Neuron (in vitro differentiated cells): ENCODE results near the gene AFF3.
"Not testable (repeated sequence)": the region's sequence is repeated elsewhere in the genome, so short reads cannot be mapped to it uniquely, and the experiment has no call there.

Experiments
- H2AFZ ChIP-seq: one replicate; pipeline ENCODE4 v1.6.1; 2013; ENCODE audit warnings: low read depth, mild to moderate bottlenecking, inconsistent platforms, low read length, moderate library complexity
- H3K27me3 ChIP-seq: one replicate; pipeline ENCODE4 v1.6.1; 2013; ENCODE audit warnings: low read length; ENCODE audit not compliant: insufficient read depth
- H3K36me3 ChIP-seq: one replicate; pipeline ENCODE4 v1.6.1; 2013; ENCODE audit warnings: low read length; ENCODE audit not compliant: insufficient read depth
- H3K4me1 ChIP-seq: one replicate; pipeline ENCODE4 v1.6.1; 2013; ENCODE audit warnings: low read length; ENCODE audit not compliant: insufficient read depth
- H3K4me3 ChIP-seq: 2 replicates; pipeline ENCODE4 v1.5.1; 2013; ENCODE audit warnings: mild to moderate bottlenecking, low read length, moderate library complexity
- H3K9me3 ChIP-seq: one replicate; pipeline ENCODE4 v1.6.1; 2013; ENCODE audit warnings: low read length

The AFF3 gene

DNA sequence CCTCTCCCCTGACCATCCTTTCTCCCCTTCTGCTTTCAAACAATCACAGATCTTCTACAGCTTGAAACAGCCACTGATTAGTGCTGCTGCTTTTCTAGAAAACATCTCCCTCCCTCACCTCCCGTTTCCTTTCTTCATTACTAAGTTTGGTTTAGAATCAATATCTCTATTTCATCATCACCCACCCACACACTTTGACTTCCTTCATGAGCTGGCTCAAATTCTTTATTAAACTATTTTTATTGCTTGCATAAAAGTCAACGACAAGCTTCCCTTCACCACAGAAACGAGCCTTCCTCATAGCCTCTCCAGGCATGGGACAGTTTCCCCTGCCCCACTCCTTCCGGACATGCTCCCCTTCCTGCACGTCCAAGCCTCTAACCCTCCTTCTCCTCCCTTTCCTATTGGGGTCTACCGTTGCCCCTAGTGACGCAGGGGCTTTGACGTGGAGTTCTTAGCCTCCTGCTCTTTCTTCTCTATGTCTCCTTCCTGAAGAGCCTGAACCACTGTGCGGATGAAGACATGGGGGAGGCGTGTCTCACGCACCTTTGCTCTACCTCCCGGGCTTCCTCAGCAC lies 172.0 kb downstream of the AFF3 start:
- H3K36me3 ChIP-seq, result no peaks in the 10 kb centered on the region
- no peaks in the 10 kb centered on the region for H3K4me1 ChIP-seq
- no peak overlapping the region for H3K4me3 ChIP-seq
- H3K9me3 ChIP-seq, result no peaks in the 10 kb centered on the region
- no peaks in the 10 kb centered on the region for H3K27me3 ChIP-seq
- no peak overlapping the region for H2AFZ ChIP-seq

DNA sequence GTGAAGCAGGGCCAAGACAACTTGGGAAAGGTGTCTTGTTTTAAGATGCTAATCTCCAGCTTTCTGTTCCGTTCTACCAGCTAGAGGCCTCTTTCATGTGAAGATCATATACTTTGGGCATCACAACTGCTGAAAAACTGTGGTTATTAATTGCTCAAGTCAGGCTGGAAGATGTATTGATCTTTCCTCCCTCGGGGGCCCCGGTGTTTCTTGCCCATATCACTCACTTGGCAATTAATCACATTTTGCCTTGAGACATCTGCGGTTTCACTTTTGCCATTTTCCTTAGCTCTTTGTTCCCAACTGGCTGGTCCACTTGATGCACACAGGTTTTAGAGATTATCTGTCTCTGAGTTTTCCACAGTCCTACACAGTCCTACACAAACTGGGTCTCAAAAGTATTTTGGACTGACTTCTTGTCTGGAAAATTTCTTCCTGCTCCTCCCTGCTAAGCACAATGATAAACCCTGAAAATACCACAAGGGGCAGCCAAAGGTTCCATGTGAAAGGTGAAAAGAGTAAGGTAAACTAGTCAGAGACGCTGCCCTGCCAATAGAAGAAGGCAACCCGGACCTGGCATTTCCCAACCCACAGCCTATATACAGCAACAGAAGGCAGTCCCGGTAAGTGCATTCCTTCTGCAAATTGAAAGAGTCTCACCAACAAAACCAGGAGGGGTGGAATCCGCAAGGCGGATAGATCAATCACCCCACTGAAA lies 181.0 kb downstream of the AFF3 start:
- peaks cover 11% of the 10 kb centered on the region for H3K4me1 ChIP-seq
- no peaks in the 10 kb centered on the region for H3K9me3 ChIP-seq
- H3K4me3 ChIP-seq, result no peak overlapping the region
- H3K36me3 ChIP-seq, result no peaks in the 10 kb centered on the region
- no peaks in the 10 kb centered on the region for H3K27me3 ChIP-seq
- no peak overlapping the region for H2AFZ ChIP-seq

GRCh38 chr2:99960790-99961189 lies 181.6 kb downstream of the AFF3 start:
- no peak overlapping the region for H2AFZ ChIP-seq
- no peak overlapping the region for H3K4me3 ChIP-seq
- no peaks in the 10 kb centered on the region for H3K9me3 ChIP-seq

DNA sequence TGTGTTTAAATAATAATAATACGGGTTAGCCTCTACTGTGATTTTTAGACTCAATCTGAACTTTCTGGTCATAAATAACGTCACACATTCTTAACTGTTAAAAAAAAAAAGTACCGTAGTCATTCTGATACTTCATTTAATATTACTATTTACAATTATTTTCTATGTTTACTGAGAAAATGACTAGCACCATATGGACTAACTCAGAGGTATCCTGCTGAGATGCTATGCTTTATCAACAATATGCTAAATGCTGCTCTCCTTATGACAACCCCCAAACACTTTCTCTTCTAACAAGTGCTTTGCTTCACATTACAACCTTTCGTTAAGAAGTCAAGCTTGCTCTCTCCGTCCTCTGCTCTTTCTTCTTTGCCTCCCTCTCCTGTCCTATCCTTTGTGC lies 182.1 kb downstream of the AFF3 start:
- H2AFZ ChIP-seq, result no peak overlapping the region
- no peaks in the 10 kb centered on the region for H3K36me3 ChIP-seq
- no peaks in the 10 kb centered on the region for H3K9me3 ChIP-seq

More at GRCh38 chr2:99960790-99961189, 181.6 kb downstream of the AFF3 start:
- Histone ChIP-seq H3K36me3 (no peaks in the 10 kb centered on the region), H3K27me3 (no peaks in the 10 kb centered on the region), H3K4me1 (peaks cover 11% of the 10 kb centered on the region)

GRCh38 chr2:99959261-99960014 lies 183.0 kb downstream of the AFF3 start:
- Histone ChIP-seq H2AFZ (no peak overlapping the region), H3K9me3 (no peaks in the 10 kb centered on the region), H3K4me1 (peaks cover 11% of the 10 kb centered on the region), H3K27me3 (no peaks in the 10 kb centered on the region), H3K4me3 (no peak overlapping the region), H3K36me3 (no peaks in the 10 kb centered on the region)

More for the DNA sequence above, 182.1 kb downstream of the AFF3 start:
- Histone ChIP-seq H3K27me3 (no peaks in the 10 kb centered on the region), H3K4me1 (peaks cover 11% of the 10 kb centered on the region), H3K4me3 (no peak overlapping the region)

GRCh38 chr2:99957332-99958133 lies 184.9 kb downstream of the AFF3 start:
- no peaks in the 10 kb centered on the region for H3K27me3 ChIP-seq
- no peak overlapping the region for H2AFZ ChIP-seq
- no peaks in the 10 kb centered on the region for H3K36me3 ChIP-seq
- peaks cover 11% of the 10 kb centered on the region for H3K4me1 ChIP-seq
- no peak overlapping the region for H3K4me3 ChIP-seq
- H3K9me3 ChIP-seq, result peaks cover 2% of the 10 kb centered on the region

GRCh38 chr2:99956232-99957030 lies 186.0 kb downstream of the AFF3 start:
- H2AFZ ChIP-seq, result no peak overlapping the region
- H3K4me3 ChIP-seq, result no peak overlapping the region
- H3K4me1 ChIP-seq, result peaks cover 11% of the 10 kb centered on the region
- no peaks in the 10 kb centered on the region for H3K27me3 ChIP-seq
- no peaks in the 10 kb centered on the region for H3K36me3 ChIP-seq
- H3K9me3 ChIP-seq, result peaks cover 2% of the 10 kb centered on the region

GRCh38 chr2:99953750-99954149 lies 188.6 kb downstream of the AFF3 start:
- Histone ChIP-seq H3K4me3 (no peak overlapping the region), H3K9me3 (peaks cover 2% of the 10 kb centered on the region), H3K27me3 (no peaks in the 10 kb centered on the region), H3K36me3 (no peaks in the 10 kb centered on the region), H3K4me1 (peaks cover 11% of the 10 kb centered on the region), H2AFZ (no peak overlapping the region)

GRCh38 chr2:99949963-99950362 lies 192.4 kb downstream of the AFF3 start:
- H3K4me3 ChIP-seq, result no peak overlapping the region
- no peak overlapping the region for H2AFZ ChIP-seq
- no peaks in the 10 kb centered on the region for H3K36me3 ChIP-seq
- H3K4me1 ChIP-seq, result no peaks in the 10 kb centered on the region
- H3K27me3 ChIP-seq, result no peaks in the 10 kb centered on the region
- peaks cover 2% of the 10 kb centered on the region for H3K9me3 ChIP-seq

DNA sequence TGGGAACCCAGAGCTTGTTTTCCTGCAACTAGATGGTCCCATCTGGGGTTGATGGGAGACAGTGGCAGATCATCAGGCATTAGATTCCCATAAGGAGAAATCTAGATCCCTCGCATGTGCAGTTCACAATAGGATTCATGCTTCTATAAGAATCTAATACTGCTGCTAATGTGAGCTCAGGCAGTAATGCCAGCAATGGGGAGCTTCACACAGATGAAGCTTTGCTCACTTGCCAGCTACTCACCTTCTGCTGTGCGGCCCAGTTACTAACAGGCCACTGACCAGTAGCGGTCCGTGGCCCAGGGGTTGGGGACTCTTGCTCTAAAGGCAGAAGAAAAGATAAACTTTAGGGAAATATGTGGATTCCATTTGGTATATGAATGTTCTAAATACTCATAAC lies 192.9 kb downstream of the AFF3 start:
- Histone ChIP-seq H3K27me3 (no peaks in the 10 kb centered on the region), H3K4me3 (no peak overlapping the region)

GRCh38 chr2:99948010-99948409 lies 194.4 kb downstream of the AFF3 start:
- Histone ChIP-seq H3K4me3 (no peak overlapping the region), H3K27me3 (no peaks in the 10 kb centered on the region), H3K36me3 (no peaks in the 10 kb centered on the region), H3K9me3 (peaks cover 2% of the 10 kb centered on the region), H2AFZ (no peak overlapping the region), H3K4me1 (no peaks in the 10 kb centered on the region)

More for the DNA sequence above, 192.9 kb downstream of the AFF3 start:
- H2AFZ ChIP-seq, result no peak overlapping the region
- H3K9me3 ChIP-seq, result peaks cover 2% of the 10 kb centered on the region
- H3K4me1 ChIP-seq, result no peaks in the 10 kb centered on the region
- H3K36me3 ChIP-seq, result no peaks in the 10 kb centered on the region

- not testable (repeated sequence) for H3K9me3 ChIP-seq, H3K36me3 ChIP-seq, H3K27me3 ChIP-seq, H2AFZ ChIP-seq, H3K4me3 ChIP-seq, H3K4me1 ChIP-seq
Observed at GRCh38 chr2:99947366-99947765, 195.0 kb downstream of the AFF3 start.
